ENCODE results near the gene NUBP2.

Gene NUBP2

DNA sequence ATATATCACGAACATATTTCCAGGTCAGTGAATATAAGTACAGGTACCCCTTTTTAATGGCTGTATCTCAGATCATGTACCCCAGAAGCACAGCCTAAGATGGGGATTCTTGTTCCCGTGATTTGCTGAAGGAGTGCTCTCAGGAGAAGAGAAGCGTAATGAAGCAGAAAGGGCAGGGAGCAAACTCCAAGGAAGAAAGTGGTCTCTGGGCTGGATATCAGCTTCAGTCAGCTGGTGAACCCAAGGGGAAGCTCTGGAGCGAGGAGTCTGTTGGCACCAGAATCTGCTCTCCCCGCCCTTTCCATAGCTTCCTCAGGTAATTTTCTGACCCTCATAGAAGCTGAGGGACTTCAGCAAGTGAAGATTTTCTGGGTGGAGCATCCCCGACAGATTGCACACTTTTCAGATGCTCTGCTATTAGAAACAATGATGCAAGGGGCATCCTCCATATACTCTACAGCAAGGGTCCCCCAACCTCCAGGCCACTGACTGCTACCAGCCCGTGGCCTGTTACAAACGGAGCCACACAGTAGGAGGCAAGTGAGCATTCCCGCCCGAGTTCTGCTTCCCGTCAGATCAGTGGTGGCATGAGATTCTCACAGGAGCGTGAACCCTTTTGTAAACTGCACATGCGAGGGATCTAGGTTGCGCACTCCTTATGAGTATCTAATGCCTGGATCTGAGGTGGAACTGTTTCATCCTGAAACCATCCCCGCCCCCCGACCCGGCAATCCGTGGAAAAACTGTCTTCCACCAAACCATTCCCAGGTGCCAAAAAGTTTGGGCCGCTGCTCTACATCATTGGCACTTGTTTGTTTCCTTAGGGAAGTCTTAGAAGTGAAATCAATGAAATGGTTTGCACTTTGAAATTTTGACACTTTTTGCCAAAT, 48.7 kb downstream of the NUBP2 start:
- no peak for DNase-seq

DNA sequence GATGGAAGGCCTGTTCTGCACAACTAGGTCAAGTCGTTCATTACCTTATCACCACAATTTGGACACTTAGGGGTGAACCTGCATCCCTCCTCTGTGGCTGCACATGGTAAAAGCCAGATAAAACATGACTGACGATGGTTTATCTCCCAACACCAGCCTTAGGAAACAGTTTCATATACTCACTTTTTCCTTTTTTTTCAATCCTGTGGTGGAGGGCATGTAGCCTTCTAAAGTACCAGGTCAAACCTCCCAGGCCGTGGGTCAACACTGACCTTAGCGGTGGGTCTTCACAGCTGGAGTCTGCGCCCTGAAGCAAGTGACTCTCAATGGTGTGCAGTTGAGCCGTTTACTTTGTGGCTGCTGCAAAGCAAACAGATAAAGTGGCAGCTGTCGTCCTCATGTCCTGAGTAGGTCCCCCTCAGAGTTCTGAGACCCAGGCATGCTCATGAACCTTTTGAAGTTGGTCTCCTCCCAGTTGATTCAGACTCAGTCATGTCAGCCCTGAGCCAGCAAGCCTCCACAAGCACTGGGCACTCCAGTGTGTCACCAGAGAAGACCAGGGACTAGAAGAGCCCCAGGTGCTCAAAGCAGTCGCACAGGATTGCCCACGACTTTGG, 50.2 kb downstream of the NUBP2 start:
- no peak for DNase-seq

DNA sequence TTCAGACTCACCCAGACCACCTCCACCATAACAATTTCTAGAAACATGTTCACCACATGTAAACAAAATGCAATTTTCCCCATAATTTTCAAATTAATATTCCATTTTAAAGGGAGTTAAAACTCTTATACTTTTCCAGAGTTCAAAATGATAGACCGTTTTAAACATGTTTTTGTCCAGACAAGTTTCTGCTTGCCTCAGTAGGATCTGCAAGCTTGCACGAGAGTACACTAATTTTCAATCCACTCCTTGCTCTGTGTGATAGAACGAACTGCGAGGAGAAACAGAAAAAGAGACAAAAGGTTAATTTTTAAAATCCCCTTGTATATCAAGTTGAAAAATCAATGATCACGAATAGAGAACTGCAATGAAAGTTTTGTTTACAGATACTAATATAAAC, 51.3 kb downstream of the NUBP2 start:
- no peak for DNase-seq

All from retina (tissue), 1 donor.